DOHH2 (cell line): ENCODE measurements around the gene B4GALNT3.

Experiments
- H3F3A ChIP-seq: fragments of 200-600 bp; sonication (generic), shearing (Covaris generic); 2 replicates; pipeline ENCODE4 v1.6.0; 2016; ENCODE audit warnings: antibody characterized with exemption, mild to moderate bottlenecking; ENCODE audit not compliant: control insufficient read depth, insufficient read depth
- H3K27ac ChIP-seq: fragments of 200-600 bp; sonication (generic); 2 replicates; pipeline ENCODE4 v1.5.1; 2014; ENCODE audit warnings: low read depth, mild to moderate bottlenecking, low read length, moderate library complexity
- H3K27me3 ChIP-seq: fragments of 200-600 bp; sonication (generic); 2 replicates; pipeline ENCODE4 v1.6.1; 2014; ENCODE audit warnings: mild to moderate bottlenecking, low read length, mixed read lengths; ENCODE audit not compliant: control insufficient read depth
- H3K36me3 ChIP-seq: fragments of 200-600 bp; sonication (generic); 2 replicates; pipeline ENCODE4 v1.6.1; 2014; ENCODE audit warnings: mild to moderate bottlenecking, low read length, moderate library complexity, mixed read lengths; ENCODE audit not compliant: control insufficient read depth
- H3K4me1 ChIP-seq: fragments of 200-600 bp; sonication (generic); 2 replicates; pipeline ENCODE4 v1.6.1; 2014; ENCODE audit warnings: mild to moderate bottlenecking, low read length, mixed read lengths; ENCODE audit not compliant: control insufficient read depth
- H3K4me2 ChIP-seq: fragments of 200-600 bp; sonication (generic); 2 replicates; pipeline ENCODE4 v1.6.0; 2014; ENCODE audit warnings: mild to moderate bottlenecking, low read length, moderate library complexity
- H3K4me3 ChIP-seq: fragments of 200-600 bp; sonication (generic); 2 replicates; pipeline ENCODE4 v1.5.1; 2014; ENCODE audit warnings: mild to moderate bottlenecking, low read length, mixed read lengths
- H3K79me2 ChIP-seq: fragments of 200-600 bp; sonication (generic); 2 replicates; pipeline ENCODE4 v1.6.1; 2014; ENCODE audit warnings: mild to moderate bottlenecking, low read length, mixed read lengths; ENCODE audit not compliant: control insufficient read depth
- H3K9me2 ChIP-seq: fragments of 200-600 bp; sonication (generic); replicated peaks from 2 replicates; pipeline ENCODE4 v1.6.1; 2014; ENCODE audit warnings: mild to moderate bottlenecking, low read length, mixed read lengths; ENCODE audit not compliant: control insufficient read depth
- H3K9me3 ChIP-seq: fragments of 200-600 bp; sonication (generic); 2 replicates; pipeline ENCODE4 v1.6.1; 2014; ENCODE audit warnings: antibody characterized with exemption, low read length, mixed read lengths; ENCODE audit not compliant: control insufficient read depth, insufficient read depth
- H4K20me1 ChIP-seq: fragments of 200-600 bp; sonication (generic); 2 replicates; pipeline ENCODE4 v1.6.0; 2014; ENCODE audit warnings: low read depth, mild to moderate bottlenecking, antibody characterized with exemption, low read length, moderate library complexity; ENCODE audit not compliant: control insufficient read depth, insufficient read depth
- EZH2phosphoT487 ChIP-seq: fragments of 200-600 bp; sonication (generic); IDR thresholded peaks from 2 replicates; pipeline ENCODE4 v1.6.1; 2017; ENCODE audit warnings: borderline replicate concordance, mild to moderate bottlenecking, antibody characterized with exemption, low read length, moderate library complexity, mixed read lengths
- TF ChIP-seq, protein P1 (sequence below): fragments of 200-600 bp; sonication (generic); IDR thresholded peaks from one replicate; pipeline ENCODE4 v1.5.1; 2014; ENCODE audit warnings: antibody characterized with exemption, mild to moderate bottlenecking, low read depth, low read length; ENCODE audit not compliant: poor library complexity, severe bottlenecking

The B4GALNT3 gene

DNA sequence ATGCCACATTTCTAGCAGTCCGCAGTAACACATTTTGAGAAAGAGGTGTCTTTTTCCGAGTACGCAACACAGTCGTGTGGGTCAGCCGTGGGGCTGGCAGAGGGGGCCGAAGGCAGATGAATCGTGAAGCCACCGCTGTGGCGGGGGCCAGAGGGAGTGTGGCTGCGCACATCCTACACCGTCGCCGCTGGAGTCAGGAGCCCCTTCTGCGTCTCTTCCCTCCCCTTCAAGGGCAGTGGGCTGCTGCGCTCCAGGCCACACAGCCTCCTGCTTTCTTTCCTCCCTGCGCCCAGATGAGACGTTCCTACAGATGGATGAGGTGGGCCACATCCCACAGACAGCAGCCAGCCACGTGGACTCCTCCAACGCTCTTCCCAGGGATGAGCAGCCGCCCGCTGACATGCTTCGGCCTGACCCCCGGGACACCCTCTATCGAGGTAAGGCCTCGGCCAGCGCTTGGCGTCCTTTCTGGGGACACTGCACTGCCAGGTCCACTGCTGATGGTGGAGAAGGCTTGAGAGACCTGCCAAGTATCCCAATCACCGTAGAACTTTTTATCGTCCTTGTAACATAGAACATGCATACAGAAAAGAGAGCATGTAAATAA, 89.8 kb downstream of the B4GALNT3 start:
- Histone ChIP-seq H3K27me3 (peaks cover 12% of the 10 kb centered on the region; the same call in 1 of the 2 replicates), H3K9me3 (no peaks in the 10 kb centered on the region), H3K4me3 (no peak overlapping the region), H3K79me2 (no peaks in the 10 kb centered on the region), H4K20me1 (no peaks in the 10 kb centered on the region), H3K4me2 (no peak overlapping the region), H3F3A (no peaks in the 10 kb centered on the region), H3K36me3 (no peaks in the 10 kb centered on the region), H3K9me2 (no peaks in the 10 kb centered on the region), H3K4me1 (peaks cover 10% of the 10 kb centered on the region), H3K27ac (no peak overlapping the region)
- TF ChIP-seq EZH2phosphoT487 = no peak
- TF ChIP-seq, protein P1, sequence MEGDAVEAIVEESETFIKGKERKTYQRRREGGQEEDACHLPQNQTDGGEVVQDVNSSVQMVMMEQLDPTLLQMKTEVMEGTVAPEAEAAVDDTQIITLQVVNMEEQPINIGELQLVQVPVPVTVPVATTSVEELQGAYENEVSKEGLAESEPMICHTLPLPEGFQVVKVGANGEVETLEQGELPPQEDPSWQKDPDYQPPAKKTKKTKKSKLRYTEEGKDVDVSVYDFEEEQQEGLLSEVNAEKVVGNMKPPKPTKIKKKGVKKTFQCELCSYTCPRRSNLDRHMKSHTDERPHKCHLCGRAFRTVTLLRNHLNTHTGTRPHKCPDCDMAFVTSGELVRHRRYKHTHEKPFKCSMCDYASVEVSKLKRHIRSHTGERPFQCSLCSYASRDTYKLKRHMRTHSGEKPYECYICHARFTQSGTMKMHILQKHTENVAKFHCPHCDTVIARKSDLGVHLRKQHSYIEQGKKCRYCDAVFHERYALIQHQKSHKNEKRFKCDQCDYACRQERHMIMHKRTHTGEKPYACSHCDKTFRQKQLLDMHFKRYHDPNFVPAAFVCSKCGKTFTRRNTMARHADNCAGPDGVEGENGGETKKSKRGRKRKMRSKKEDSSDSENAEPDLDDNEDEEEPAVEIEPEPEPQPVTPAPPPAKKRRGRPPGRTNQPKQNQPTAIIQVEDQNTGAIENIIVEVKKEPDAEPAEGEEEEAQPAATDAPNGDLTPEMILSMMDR = no peak

DNA sequence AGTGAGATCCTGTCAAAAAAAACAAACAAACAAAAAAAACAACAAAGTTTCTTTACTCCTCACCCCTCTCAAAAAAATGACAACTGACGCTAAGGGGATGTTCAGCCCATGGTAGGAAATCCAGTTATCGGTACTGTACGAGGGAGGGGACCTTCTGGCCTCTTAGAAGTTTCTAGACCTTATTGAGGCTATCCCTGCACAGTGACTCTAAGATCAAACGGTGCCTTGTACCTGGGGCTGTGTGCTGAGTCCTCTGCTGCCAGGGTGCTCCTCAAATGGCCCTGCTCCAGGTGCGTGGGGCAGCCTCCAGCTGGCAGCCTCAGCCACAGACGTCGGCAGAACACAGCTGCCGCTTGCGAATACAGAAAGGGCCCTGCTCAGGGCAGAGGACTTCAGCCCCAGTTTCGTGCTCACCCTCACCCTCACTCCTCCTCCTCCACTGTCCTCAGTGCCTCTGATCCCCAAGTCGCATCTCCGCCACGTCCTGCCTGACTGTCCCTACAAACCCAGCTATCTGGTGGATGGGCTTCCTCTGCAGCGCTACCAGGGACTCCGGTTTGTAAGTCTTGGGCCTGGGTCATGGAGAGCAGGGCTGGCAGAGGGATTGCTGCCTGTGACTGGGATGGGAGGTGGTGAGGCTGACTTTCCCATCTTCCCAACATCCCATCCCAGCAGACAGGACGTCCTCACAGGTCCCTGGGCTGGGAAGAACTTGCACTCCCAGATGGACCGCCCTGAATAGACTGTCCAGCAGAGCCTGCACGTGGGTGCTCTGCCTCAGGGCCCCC, 90.9 kb downstream of the B4GALNT3 start:
- no peaks in the 10 kb centered on the region for H3F3A ChIP-seq
- no peaks in the 10 kb centered on the region for H3K9me3 ChIP-seq
- H3K4me2 ChIP-seq = no peak overlapping the region
- H3K36me3 ChIP-seq = no peaks in the 10 kb centered on the region
- no peaks in the 10 kb centered on the region for H3K79me2 ChIP-seq
- H3K4me3 ChIP-seq = no peak overlapping the region
- H3K9me2 ChIP-seq = no peaks in the 10 kb centered on the region
- no peaks in the 10 kb centered on the region for H4K20me1 ChIP-seq
- TF ChIP-seq, protein P1 = no peak
- TF ChIP-seq EZH2phosphoT487 = no peak
- H3K27me3 ChIP-seq = peaks cover 7% of the 10 kb centered on the region; the same call in 1 of the 2 replicates
- H3K4me1 ChIP-seq = peaks cover 10% of the 10 kb centered on the region
- H3K27ac ChIP-seq = no peak overlapping the region

DNA sequence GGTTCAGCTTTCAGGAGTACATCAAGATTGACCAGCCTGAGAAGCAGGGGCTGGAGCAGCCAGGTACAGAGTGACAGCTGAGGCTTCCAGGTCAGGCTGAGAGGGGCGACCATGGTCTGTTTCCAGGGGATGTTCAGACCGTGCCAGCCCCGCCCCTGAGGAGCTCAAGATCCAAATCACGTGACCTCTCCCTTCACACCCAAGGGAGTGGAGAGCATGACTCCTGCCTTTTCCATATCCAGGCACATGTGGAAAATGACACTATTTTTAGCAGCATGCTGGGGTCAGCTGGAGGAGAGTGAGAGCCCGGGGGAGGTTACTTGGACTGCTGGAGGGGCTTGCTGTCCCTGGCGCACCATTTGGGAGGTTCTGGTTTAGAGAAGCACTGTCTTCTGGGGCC, 92.7 kb downstream of the B4GALNT3 start:
- TF ChIP-seq EZH2phosphoT487 = no peak
- TF ChIP-seq, protein P1 = no peak
- Histone ChIP-seq H3K4me2 (no peak overlapping the region), H3K79me2 (no peaks in the 10 kb centered on the region), H3K4me3 (no peak overlapping the region), H4K20me1 (no peaks in the 10 kb centered on the region), H3K27me3 (peaks cover 7% of the 10 kb centered on the region; the same call in 1 of the 2 replicates), H3K9me3 (no peaks in the 10 kb centered on the region), H3K9me2 (no peaks in the 10 kb centered on the region), H3K4me1 (no peaks in the 10 kb centered on the region), H3K36me3 (no peaks in the 10 kb centered on the region), H3F3A (no peaks in the 10 kb centered on the region), H3K27ac (no peak overlapping the region)
